Upper lobe of right lung (tissue), 1 donor: Measurements from ENCODE around the gene ZDHHC16. TPM values are rescaled to one million over a fixed set of nuclear protein-coding genes. Genes with fewer than 3 reads are reported as not detected.

Source experiments
- ATAC-seq: fragments of 200-7000 bp; cut with Tn5 transposase; one replicate; pipeline ENCODE4 v1.9.1; 2020; ENCODE audit warnings: mild to moderate bottlenecking, moderate library complexity
- DNase-seq: peaks from one replicate; pipeline ENCODE4 v3.0.0-alpha.2; 2020
- H3K27ac ChIP-seq: fragments of 200-600 bp; one replicate; pipeline ENCODE4 v1.8.0; 2022
- H3K27me3 ChIP-seq: fragments of 200-600 bp; one replicate; pipeline ENCODE4 v1.8.0; 2022; ENCODE audit warnings: mild to moderate bottlenecking
- H3K36me3 ChIP-seq: fragments of 200-600 bp; one replicate; pipeline ENCODE4 v1.8.0; 2022
- H3K4me1 ChIP-seq: fragments of 200-600 bp; one replicate; pipeline ENCODE4 v1.8.0; 2022
- H3K4me3 ChIP-seq: fragments of 200-600 bp; one replicate; pipeline ENCODE4 v1.8.0; 2022; ENCODE audit warnings: mild to moderate bottlenecking
- H3K9me3 ChIP-seq: fragments of 200-600 bp; one replicate; pipeline ENCODE4 v1.8.0; 2022
- intact Hi-C: fragments of 100-400 bp; cut with DNase I; formaldehyde crosslinking; loops from one replicate; pipeline ENCODE4 v1.11.0; 2022
- total RNA-seq: library from RNA; stranded (reverse); fragmentation: NEBNext Ultra II Directional; extraction: Animal tissue kit (Norgen Biotek cat#: 25700); gene quantifications from one replicate; pipeline ENCODE4 v1.2.1, GENCODE V29; 2021
- TF ChIP-seq, protein P1 (sequence below): fragments of 200-600 bp; IDR thresholded peaks from one replicate; pipeline ENCODE4 v1.8.0; 2022; ENCODE audit warnings: antibody characterized with exemption
- donor health status: DM: no; HTN: yes; CAD: no; lungs with severe emphysema.

Gene ZDHHC16
- total RNA-seq, 1 donor from 2014 or later = 63.2 TPM

- H3K4me3 ChIP-seq = no peak overlapping the region
- intact Hi-C loops = no loop called here
- DNase-seq = no peak
- H3K9me3 ChIP-seq = no peaks in the 10 kb centered on the region
- H3K27me3 ChIP-seq = no peaks in the 10 kb centered on the region
- ATAC-seq = no peak
- no peak overlapping the region for H3K27ac ChIP-seq
- peaks cover 36% of the 10 kb centered on the region for H3K36me3 ChIP-seq
- H3K4me1 ChIP-seq = peaks cover 37% of the 10 kb centered on the region
- TF ChIP-seq, protein P1, sequence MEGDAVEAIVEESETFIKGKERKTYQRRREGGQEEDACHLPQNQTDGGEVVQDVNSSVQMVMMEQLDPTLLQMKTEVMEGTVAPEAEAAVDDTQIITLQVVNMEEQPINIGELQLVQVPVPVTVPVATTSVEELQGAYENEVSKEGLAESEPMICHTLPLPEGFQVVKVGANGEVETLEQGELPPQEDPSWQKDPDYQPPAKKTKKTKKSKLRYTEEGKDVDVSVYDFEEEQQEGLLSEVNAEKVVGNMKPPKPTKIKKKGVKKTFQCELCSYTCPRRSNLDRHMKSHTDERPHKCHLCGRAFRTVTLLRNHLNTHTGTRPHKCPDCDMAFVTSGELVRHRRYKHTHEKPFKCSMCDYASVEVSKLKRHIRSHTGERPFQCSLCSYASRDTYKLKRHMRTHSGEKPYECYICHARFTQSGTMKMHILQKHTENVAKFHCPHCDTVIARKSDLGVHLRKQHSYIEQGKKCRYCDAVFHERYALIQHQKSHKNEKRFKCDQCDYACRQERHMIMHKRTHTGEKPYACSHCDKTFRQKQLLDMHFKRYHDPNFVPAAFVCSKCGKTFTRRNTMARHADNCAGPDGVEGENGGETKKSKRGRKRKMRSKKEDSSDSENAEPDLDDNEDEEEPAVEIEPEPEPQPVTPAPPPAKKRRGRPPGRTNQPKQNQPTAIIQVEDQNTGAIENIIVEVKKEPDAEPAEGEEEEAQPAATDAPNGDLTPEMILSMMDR = no peak
Observed at GRCh38 chr10:97444212-97444611, 1.8 kb upstream of the ZDHHC16 start.

DNA sequence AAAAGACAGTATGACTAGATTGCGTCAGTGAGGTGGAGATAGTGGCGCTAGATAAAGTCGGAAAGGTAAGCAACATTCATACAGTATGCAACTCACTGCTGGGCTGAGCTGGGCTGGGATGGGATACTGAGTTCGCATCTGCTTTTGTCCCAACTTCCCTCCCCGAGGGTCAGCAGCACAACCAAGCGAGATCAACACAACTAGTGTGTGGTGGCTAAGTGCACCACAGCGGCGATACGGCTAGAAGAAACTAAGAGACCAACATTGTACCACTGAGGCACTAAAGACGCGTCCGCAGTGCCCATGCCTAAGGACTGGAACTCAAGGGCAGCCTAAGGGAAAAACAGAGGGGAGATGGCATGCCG lies 636 bp upstream of the ZDHHC16 start:
- no peak for ATAC-seq
- Histone ChIP-seq H3K27ac (peak overlapping the region; percentile 43), H3K27me3 (no peaks in the 10 kb centered on the region), H3K4me3 (peak overlapping the region; percentile 81), H3K9me3 (no peaks in the 10 kb centered on the region), H3K4me1 (peaks cover 40% of the 10 kb centered on the region), H3K36me3 (peaks cover 25% of the 10 kb centered on the region)
- intact Hi-C loops = no loop called here
- no peak for DNase-seq
- TF ChIP-seq, protein P1 = no peak

- Histone ChIP-seq H3K9me3 (no peaks in the 10 kb centered on the region), H3K27me3 (no peaks in the 10 kb centered on the region), H3K4me3 (no peak overlapping the region), H3K36me3 (peaks cover 32% of the 10 kb centered on the region), H3K27ac (peak overlapping the region; percentile 53), H3K4me1 (peaks cover 47% of the 10 kb centered on the region)
- TF ChIP-seq, protein P1 = no peak
- ATAC-seq = no peak
- intact Hi-C loops = no loop called here
- no peak for DNase-seq
Observed at GRCh38 chr10:97450828-97451227, 4.9 kb downstream of the ZDHHC16 start.

GRCh38 chr10:97451605-97452004 lies 5.6 kb downstream of the ZDHHC16 start:
- Histone ChIP-seq H3K9me3 (no peaks in the 10 kb centered on the region), H3K27me3 (no peaks in the 10 kb centered on the region), H3K27ac (peak overlapping the region; percentile 53), H3K36me3 (peaks cover 40% of the 10 kb centered on the region), H3K4me3 (no peak overlapping the region), H3K4me1 (peaks cover 45% of the 10 kb centered on the region)
- DNase-seq = no peak
- ATAC-seq = no peak
- TF ChIP-seq, protein P1 = no peak
- intact Hi-C loops = no loop called here

- Histone ChIP-seq H3K27me3 (no peaks in the 10 kb centered on the region), H3K4me1 (peaks cover 38% of the 10 kb centered on the region), H3K36me3 (peaks cover 48% of the 10 kb centered on the region), H3K9me3 (no peaks in the 10 kb centered on the region), H3K4me3 (no peak overlapping the region), H3K27ac (no peak overlapping the region)
- DNase-seq = no peak
- TF ChIP-seq, protein P1 = no peak
- no peak for ATAC-seq
- intact Hi-C loops = no loop called here
Observed at GRCh38 chr10:97452352-97452751, 6.4 kb downstream of the ZDHHC16 start.
